ENCODE results near the gene MAP3K5. TPM values are rescaled to one million over a fixed set of nuclear protein-coding genes. Genes with fewer than 3 reads are reported as not detected.

MAP3K5 gene
- total RNA-seq, 2 experiments from 2014 or later: 9.4 to 9.7 TPM

GRCh38 chr6:136780972-136781371 lies 11.3 kb downstream of the MAP3K5 start:
- Mint-ChIP-seq H3K36me3 (ENCODE audit: low read depth) (peaks cover 3% of the 10 kb centered on the region), H3K27me3 (ENCODE audit: low read depth) (no peaks in the 10 kb centered on the region), H3K4me3 (no peak overlapping the region), H3K27ac (no peak overlapping the region), H3K4me1 (ENCODE audit: low read depth) (peaks cover 40% of the 10 kb centered on the region), H3K9me3 (no peaks in the 10 kb centered on the region)
- intact Hi-C loops (cut with micrococcal nuclease): no loop called here
- CTCF ChIA-PET: interaction anchor here (1.2 kb wide), 1 partner anchor 137 kb away, joined by 7 read pairs; no protein-coding TSS in a partner anchor
- DNase-seq: no peak

- Mint-ChIP-seq H3K36me3 (ENCODE audit: low read depth) (peaks cover 1% of the 10 kb centered on the region), H3K4me3 (no peak overlapping the region), H3K9me3 (no peaks in the 10 kb centered on the region), H3K27ac (no peak overlapping the region), H3K4me1 (ENCODE audit: low read depth) (peaks cover 39% of the 10 kb centered on the region), H3K27me3 (ENCODE audit: low read depth) (no peaks in the 10 kb centered on the region)
- no peak for DNase-seq
- CTCF ChIA-PET: interaction anchor here (0.6 kb wide), 1 partner anchor 158 kb away, joined by 4 read pairs; no protein-coding TSS in a partner anchor
- intact Hi-C loops (cut with micrococcal nuclease): no loop called here
These were observed 12.6 kb downstream of the MAP3K5 start for GRCh38 chr6:136779682-136780081.

GRCh38 chr6:136777651-136778050 lies 14.6 kb downstream of the MAP3K5 start:
- CTCF ChIA-PET: interaction anchor here (1.6 kb wide), 1 partner anchor 17 kb away, joined by 3 read pairs; no protein-coding TSS in a partner anchor
- intact Hi-C loops (cut with micrococcal nuclease): no loop called here
- H3K27ac Mint-ChIP-seq: no peak overlapping the region

GRCh38 chr6:136775548-136775947 lies 16.7 kb downstream of the MAP3K5 start:
- CTCF ChIA-PET: interaction anchor here (2.0 kb wide), 1 partner anchor 17 kb away, joined by 4 read pairs; the partner anchor contains the start of gene MAP3K5
- no peak for DNase-seq
- intact Hi-C loops (cut with micrococcal nuclease): no loop called here
- Mint-ChIP-seq H3K27me3 (ENCODE audit: low read depth) (no peaks in the 10 kb centered on the region), H3K4me1 (ENCODE audit: low read depth) (peaks cover 38% of the 10 kb centered on the region), H3K36me3 (ENCODE audit: low read depth) (no peaks in the 10 kb centered on the region), H3K27ac (no peak overlapping the region), H3K9me3 (no peaks in the 10 kb centered on the region), H3K4me3 (no peak overlapping the region)

More at GRCh38 chr6:136777651-136778050, 14.6 kb downstream of the MAP3K5 start:
- Mint-ChIP-seq H3K9me3 (no peaks in the 10 kb centered on the region), H3K4me3 (no peak overlapping the region), H3K4me1 (ENCODE audit: low read depth) (peaks cover 38% of the 10 kb centered on the region), H3K36me3 (ENCODE audit: low read depth) (no peaks in the 10 kb centered on the region), H3K27me3 (ENCODE audit: low read depth) (no peaks in the 10 kb centered on the region)
- DNase-seq: no peak

- CTCF ChIA-PET: interaction anchor here (2.0 kb wide), 1 partner anchor 17 kb away, joined by 4 read pairs; the partner anchor contains the start of gene MAP3K5
- no peak for DNase-seq
- no peaks in the 10 kb centered on the region for H3K27me3 Mint-ChIP-seq (ENCODE audit: low read depth)
- H3K4me1 Mint-ChIP-seq (ENCODE audit: low read depth): peaks cover 38% of the 10 kb centered on the region
- H3K9me3 Mint-ChIP-seq: no peaks in the 10 kb centered on the region
- H3K36me3 Mint-ChIP-seq (ENCODE audit: low read depth): no peaks in the 10 kb centered on the region
- intact Hi-C loops (cut with micrococcal nuclease): no loop called here
- H3K4me3 Mint-ChIP-seq: no peak overlapping the region
- H3K27ac Mint-ChIP-seq: no peak overlapping the region
These were observed 17.2 kb downstream of the MAP3K5 start for GRCh38 chr6:136775081-136775480.

- H3K27me3 Mint-ChIP-seq (ENCODE audit: low read depth): no peaks in the 10 kb centered on the region
- H3K36me3 Mint-ChIP-seq (ENCODE audit: low read depth): no peaks in the 10 kb centered on the region
- H3K4me1 Mint-ChIP-seq (ENCODE audit: low read depth): peaks cover 35% of the 10 kb centered on the region
- H3K4me3 Mint-ChIP-seq: no peak overlapping the region
- H3K9me3 Mint-ChIP-seq: no peaks in the 10 kb centered on the region
- CTCF ChIA-PET: interaction anchor here (0.6 to 2.0 kb wide), 2 partner anchors 18 to 19 kb away, joined by 4 to 5 read pairs; partner anchors contain the start of gene MAP3K5
- H3K27ac Mint-ChIP-seq: no peak overlapping the region
- intact Hi-C loops (cut with micrococcal nuclease): loop anchor here (1.0 kb wide), 1 partner anchor 8 kb away; no protein-coding TSS in a partner anchor
- no peak for DNase-seq
These were observed 17.8 kb downstream of the MAP3K5 start for GRCh38 chr6:136774228-136775041.

GRCh38 chr6:136773473-136773796 lies 18.8 kb downstream of the MAP3K5 start:
- Mint-ChIP-seq H3K27ac (no peak overlapping the region), H3K36me3 (ENCODE audit: low read depth) (no peaks in the 10 kb centered on the region), H3K4me1 (ENCODE audit: low read depth) (peaks cover 35% of the 10 kb centered on the region), H3K27me3 (ENCODE audit: low read depth) (no peaks in the 10 kb centered on the region), H3K9me3 (no peaks in the 10 kb centered on the region), H3K4me3 (no peak overlapping the region)
- DNase-seq: no peak
- CTCF ChIA-PET: interaction anchor here (0.6 to 3.4 kb wide), 2 partner anchors 18 to 128 kb away, joined by 5 to 11 read pairs; no protein-coding TSS in a partner anchor
- intact Hi-C loops (cut with micrococcal nuclease): no loop called here

- no peaks in the 10 kb centered on the region for H3K36me3 Mint-ChIP-seq (ENCODE audit: low read depth)
- no peaks in the 10 kb centered on the region for H3K9me3 Mint-ChIP-seq
- CTCF ChIA-PET: interaction anchor here (0.9 to 3.4 kb wide), 2 partner anchors 16 to 128 kb away, joined by 3 to 11 read pairs; no protein-coding TSS in a partner anchor
- intact Hi-C loops (cut with micrococcal nuclease): loop anchor here (1.0 kb wide), 1 partner anchor 20 kb away; no protein-coding TSS in a partner anchor
- peaks cover 39% of the 10 kb centered on the region for H3K4me1 Mint-ChIP-seq (ENCODE audit: low read depth)
- no peak overlapping the region for H3K4me3 Mint-ChIP-seq
- no peak overlapping the region for H3K27ac Mint-ChIP-seq
- H3K27me3 Mint-ChIP-seq (ENCODE audit: low read depth): no peaks in the 10 kb centered on the region
- DNase-seq: no peak
These were observed 19.4 kb downstream of the MAP3K5 start for GRCh38 chr6:136772685-136773472.

GRCh38 chr6:136771306-136771705 lies 21.0 kb downstream of the MAP3K5 start:
- H3K27me3 Mint-ChIP-seq (ENCODE audit: low read depth): no peaks in the 10 kb centered on the region
- intact Hi-C loops (cut with micrococcal nuclease): no loop called here
- H3K36me3 Mint-ChIP-seq (ENCODE audit: low read depth): no peaks in the 10 kb centered on the region
- no peak overlapping the region for H3K4me3 Mint-ChIP-seq
- H3K4me1 Mint-ChIP-seq (ENCODE audit: low read depth): peaks cover 51% of the 10 kb centered on the region
- CTCF ChIA-PET: interaction anchor here (0.7 to 3.4 kb wide), 6 partner anchors 8 to 128 kb away, joined by 3 to 11 read pairs (median 6); partner anchors contain the start of gene MAP3K5
- no peak overlapping the region for H3K27ac Mint-ChIP-seq
- no peaks in the 10 kb centered on the region for H3K9me3 Mint-ChIP-seq
- no peak for DNase-seq

GRCh38 chr6:136769759-136770158 lies 22.5 kb downstream of the MAP3K5 start:
- CTCF ChIA-PET: interaction anchor here (2.6 kb wide), 1 partner anchor 23 kb away, joined by 7 read pairs; the partner anchor contains the start of gene MAP3K5
- no peak for DNase-seq
- intact Hi-C loops (cut with micrococcal nuclease): no loop called here
- Mint-ChIP-seq H3K9me3 (no peaks in the 10 kb centered on the region), H3K36me3 (ENCODE audit: low read depth) (no peaks in the 10 kb centered on the region), H3K27me3 (ENCODE audit: low read depth) (no peaks in the 10 kb centered on the region), H3K4me1 (ENCODE audit: low read depth) (peaks cover 51% of the 10 kb centered on the region), H3K27ac (no peak overlapping the region), H3K4me3 (no peak overlapping the region)

GRCh38 chr6:136769124-136769523 lies 23.2 kb downstream of the MAP3K5 start:
- Mint-ChIP-seq H3K27me3 (ENCODE audit: low read depth) (no peaks in the 10 kb centered on the region), H3K4me3 (no peak overlapping the region), H3K4me1 (ENCODE audit: low read depth) (peaks cover 52% of the 10 kb centered on the region), H3K9me3 (no peaks in the 10 kb centered on the region), H3K36me3 (ENCODE audit: low read depth) (no peaks in the 10 kb centered on the region), H3K27ac (no peak overlapping the region)
- DNase-seq: no peak
- CTCF ChIA-PET: interaction anchor here (0.6 to 2.6 kb wide), 2 partner anchors 23 to 1344 kb away, joined by 5 to 7 read pairs; partner anchors contain the start of gene MAP3K5
- intact Hi-C loops (cut with micrococcal nuclease): no loop called here
